Raji (cell line): ENCODE data around the gene NFIC.

Experiments
- POLR2A ChIP-seq: IDR thresholded peaks from 2 replicates; pipeline ENCODE4 v1.6.1; 2011; ENCODE audit warnings: low read depth, low read length, control low read depth; ENCODE audit not compliant: insufficient read depth

The NFIC gene

DNA sequence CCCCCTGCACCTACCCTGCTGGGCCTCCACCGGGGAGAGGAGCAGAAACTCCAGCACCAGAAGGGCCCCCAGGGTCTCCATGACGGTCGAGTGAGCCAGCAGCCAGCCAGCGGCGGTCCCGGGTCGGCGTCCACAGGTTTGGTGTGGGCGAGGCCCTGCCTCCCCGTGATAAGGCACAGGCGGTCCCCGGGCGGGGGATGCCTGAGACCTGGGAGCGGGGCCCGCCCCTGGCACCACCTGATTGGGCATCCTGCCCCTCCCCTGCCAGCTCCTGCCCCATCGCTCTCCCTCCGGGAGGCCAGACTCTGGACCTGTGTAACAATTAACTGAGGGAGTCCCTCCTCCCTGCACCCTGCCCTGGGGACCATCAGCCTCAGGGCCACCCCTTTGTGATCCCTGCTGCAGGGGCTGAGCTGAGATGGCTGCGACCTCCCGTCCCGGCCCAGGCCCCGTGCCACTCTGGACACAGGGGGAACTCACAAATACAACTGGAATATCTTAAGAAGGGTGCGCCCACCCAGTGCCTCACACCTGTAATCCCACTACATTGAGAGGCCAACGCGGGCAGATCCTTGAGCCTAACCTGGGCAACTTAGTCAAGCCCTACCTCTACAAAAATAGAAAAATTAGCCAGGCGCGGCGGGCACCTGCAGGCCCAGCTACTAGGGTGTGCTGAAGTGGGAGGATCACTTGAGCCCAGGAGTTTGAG is 114.2 kb downstream of the NFIC start, which contains the start of gene SMIM24:
SMIM24 (minus strand) TSS at position 143 of the 709 bp plus-strand sequence; CDS start at position 81, 62 bp downstream.
- TF ChIP-seq POLR2A: no peak

DNA sequence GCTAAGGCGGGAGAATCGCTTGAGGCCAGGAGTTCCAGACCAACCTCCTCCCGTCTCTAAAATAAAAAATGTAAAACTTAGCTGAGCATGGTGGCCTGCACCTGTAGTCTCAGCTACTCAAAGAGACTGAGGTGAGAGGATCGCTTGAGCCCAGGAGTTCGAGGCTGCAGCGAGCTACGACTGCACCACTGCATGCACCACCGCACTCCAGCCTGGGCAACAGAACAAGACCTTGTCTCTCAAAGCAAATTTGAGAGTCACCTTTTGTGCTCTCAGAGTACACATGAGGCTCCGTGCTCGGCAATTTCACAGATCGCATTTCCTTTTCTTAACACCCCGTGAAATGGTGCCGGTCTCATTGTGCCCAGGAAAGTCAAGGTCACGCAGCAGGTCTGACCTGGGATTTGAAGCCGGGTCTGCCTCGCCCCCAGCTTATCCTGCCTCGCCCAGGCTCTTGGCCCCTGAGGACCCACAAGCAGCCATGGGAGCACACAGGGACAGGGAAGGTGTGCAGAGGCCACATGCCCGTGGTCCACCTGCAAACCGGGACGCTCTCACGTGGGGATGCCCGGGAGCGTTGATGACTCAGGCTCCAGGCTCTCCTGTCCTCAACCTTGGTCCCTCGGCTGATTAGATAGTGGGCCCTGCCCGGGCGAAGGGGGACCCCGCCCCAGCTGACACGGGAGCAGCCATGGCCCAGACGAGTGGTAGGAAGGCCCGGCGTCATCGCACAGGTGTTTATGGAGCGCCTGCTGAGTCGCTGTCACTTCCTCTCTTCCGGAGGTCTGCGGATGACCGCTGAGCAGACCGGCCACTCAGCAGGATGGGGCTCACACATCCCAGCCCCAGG is 115.1 kb downstream of the NFIC start:
- no peak for TF ChIP-seq POLR2A

- no peak for TF ChIP-seq POLR2A
These were observed 116.3 kb downstream of the NFIC start for GRCh38 chr19:3482507-3483225.

- TF ChIP-seq POLR2A: no peak
These were observed 116.8 kb downstream of the NFIC start, which contains the start of gene SMIM44 for GRCh38 chr19:3483226-3483628. TSS of gene SMIM44 (minus strand) at chr19:3483441. CDS start at chr19:3483403, 38 bp downstream.

DNA sequence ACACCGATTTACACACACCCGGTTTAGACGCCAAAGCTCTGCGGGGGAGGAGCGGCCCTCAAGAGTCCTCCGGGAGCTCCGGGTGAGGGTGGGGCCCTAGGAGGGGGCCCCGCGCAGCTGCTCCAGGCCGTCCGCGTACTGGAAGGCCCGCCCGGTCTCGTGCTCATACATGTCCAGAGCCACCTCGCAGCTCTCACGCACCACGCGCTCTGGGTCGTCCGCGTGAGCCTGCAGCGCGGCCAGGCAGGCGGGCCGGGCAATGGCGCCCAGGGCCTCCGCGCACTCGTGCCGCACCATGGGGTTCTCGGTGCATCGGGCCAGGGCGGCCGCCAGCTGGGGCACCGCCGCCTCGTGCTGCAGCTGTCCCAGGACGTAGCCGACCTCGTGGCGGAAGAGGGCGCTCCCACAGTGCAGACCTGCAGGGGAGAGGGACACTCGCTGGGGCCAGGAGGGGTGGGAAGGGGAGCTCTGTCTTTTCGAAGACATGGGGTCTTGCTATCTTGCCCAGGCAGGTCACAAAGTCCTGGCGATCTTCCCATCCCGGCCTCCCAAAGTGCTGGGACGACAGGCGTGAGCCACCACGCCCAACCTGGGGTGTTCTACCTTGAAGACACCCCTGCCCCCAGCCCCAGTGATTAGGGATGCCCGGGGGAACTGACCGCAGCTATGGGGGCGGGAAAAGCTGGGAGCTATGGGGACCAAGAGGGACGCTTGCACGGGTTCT is 125.2 kb downstream of the NFIC start:
- TF ChIP-seq POLR2A: no peak

DNA sequence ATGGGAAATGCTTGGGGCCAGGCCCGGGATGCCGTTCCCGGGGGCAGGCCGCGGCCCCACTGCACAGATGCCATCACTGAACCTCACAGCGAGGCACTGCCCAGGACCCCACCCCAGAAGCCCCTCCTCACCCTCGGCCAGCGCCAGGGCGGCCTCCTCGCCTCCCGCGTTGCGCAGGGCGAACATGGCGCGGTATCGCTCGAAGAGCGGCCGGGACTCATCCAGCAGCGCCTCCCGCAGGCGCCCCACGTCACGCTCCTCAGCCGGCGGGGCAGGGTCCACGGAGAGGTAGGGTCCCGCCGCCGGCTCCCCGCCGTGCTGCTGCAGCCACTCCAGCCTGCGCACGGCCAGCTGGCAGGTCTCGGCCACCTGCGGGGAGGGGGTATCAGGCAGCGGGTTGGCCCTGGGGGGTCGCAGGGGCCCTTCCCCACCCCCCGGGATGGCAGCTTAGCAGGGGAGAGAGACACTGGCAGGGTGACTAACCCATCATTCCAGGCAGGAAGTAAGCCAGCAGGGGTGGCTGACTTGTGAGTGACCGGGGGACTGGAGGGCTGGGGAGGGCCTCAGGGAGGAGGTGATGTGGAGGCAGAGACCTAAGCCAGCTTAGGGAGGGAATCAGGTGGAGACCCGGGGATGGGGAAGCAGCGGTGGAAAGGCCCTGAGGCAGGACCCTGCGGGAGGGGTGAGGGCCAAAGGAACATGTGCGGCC is 125.9 kb downstream of the NFIC start:
- no peak for TF ChIP-seq POLR2A

GRCh38 chr19:3492919-3493318 is 126.5 kb downstream of the NFIC start:
- TF ChIP-seq POLR2A: no peak

DNA sequence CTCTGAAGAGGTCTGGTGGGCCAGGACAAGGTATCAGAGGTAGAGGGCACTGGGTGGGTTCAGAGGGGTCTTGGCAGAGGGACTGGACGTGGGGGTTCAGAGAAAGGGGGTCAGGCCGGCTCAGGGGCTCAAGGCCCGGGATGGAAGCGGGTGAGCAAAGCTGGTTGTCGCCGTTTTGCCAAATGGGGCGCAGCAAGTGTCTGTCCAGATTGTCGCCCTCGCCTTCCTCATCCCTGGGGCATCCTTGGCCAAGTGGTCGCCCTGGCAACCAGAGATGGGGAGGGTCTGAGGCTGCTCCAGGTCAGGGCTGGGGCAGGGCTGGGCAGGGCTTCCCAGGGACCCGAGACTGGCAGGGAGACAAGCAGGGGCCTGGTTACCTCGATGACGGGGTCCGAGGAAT is 127.3 kb downstream of the NFIC start:
- TF ChIP-seq POLR2A: no peak

GRCh38 chr19:3494051-3494450 is 127.7 kb downstream of the NFIC start:
- TF ChIP-seq POLR2A: no peak

DNA sequence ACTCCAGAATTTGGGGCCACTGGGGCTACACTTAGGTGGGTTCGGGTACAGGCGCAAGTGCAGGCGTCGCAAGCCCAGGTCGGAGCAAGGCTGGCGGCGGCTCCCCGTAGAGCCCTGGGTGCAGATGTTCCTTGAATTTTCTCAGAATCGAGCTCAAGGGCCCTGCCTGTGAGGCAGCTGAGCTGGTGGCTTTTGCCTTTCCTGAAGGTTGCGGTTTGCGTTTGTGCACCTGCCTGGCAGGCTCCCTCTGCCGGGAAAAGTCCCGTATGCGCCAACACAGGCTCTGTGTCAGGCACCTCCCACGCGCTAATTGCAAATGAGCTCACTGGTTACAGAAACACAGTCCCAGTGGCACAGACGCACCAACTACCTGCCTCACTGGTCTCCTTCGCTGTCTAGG is 128.2 kb downstream of the NFIC start:
- no peak for TF ChIP-seq POLR2A

- TF ChIP-seq POLR2A: no peak
These were observed 130.2 kb downstream of the NFIC start for GRCh38 chr19:3496392-3497273.

GRCh38 chr19:3497757-3498520 is 131.6 kb downstream of the NFIC start:
- TF ChIP-seq POLR2A: no peak
